Fibroblast of lung (primary cell): ENCODE measurements around the gene SBF2. TPM values are rescaled to one million over a fixed set of nuclear protein-coding genes. Genes with fewer than 3 reads are reported as not detected.
A peak's percentile ranks its signal among the peaks of the same experiment; 100 is the strongest.

Source experiments
- DNase-seq, 2 donors: peaks; one replicate each; pipeline versions ENCODE4 v3.0.0 to v3.0.0-alpha.2; 2010; ENCODE audit warnings: low read depth in 2 of 2
- H2AFZ ChIP-seq: 2 replicates; pipeline ENCODE4 v1.5.1; 2012; ENCODE audit warnings: low read length, control low read depth, inconsistent platforms
- H3K27ac ChIP-seq: 2 replicates; pipeline ENCODE4 v1.5.1; 2011; ENCODE audit warnings: low read length, control low read depth; ENCODE audit not compliant: insufficient read depth
- H3K27me3 ChIP-seq: 2 replicates; pipeline ENCODE4 v1.5.1; 2011; ENCODE audit warnings: mild to moderate bottlenecking, low read length; ENCODE audit not compliant: control insufficient read depth, insufficient read depth
- H3K36me3 ChIP-seq: 2 replicates; pipeline ENCODE4 v1.5.1; 2011; ENCODE audit warnings: low read length; ENCODE audit not compliant: control insufficient read depth, insufficient read depth
- H3K4me1 ChIP-seq: 2 replicates; pipeline ENCODE4 v1.5.1; 2011; ENCODE audit warnings: low read length; ENCODE audit not compliant: control insufficient read depth, insufficient read depth; ENCODE audit errors: extremely low read depth
- H3K4me2 ChIP-seq: 2 replicates; pipeline ENCODE4 v1.5.1; 2011; ENCODE audit warnings: low read length, control low read depth; ENCODE audit not compliant: insufficient read depth; ENCODE audit errors: extremely low read depth
- H3K4me3 ChIP-seq, 4 experiments: fragments of 200-600 bp in 1 of 4; sonication (generic) in 1 of 4; replicated peaks in 1 of 4; 2 replicates each; pipeline ENCODE4 v1.5.1; 2011 to 2016; ENCODE audit warnings: low read length in 4 of 4, low read depth in 3 of 4, mild to moderate bottlenecking in 3 of 4, control low read depth in 2 of 4, inconsistent platforms in 1 of 4, mixed read lengths in 1 of 4; ENCODE audit not compliant: insufficient read depth in 1 of 4; ENCODE audit errors: control extremely low read depth in 1 of 4
- H3K79me2 ChIP-seq: 2 replicates; pipeline ENCODE4 v1.5.1; 2012; ENCODE audit warnings: mild to moderate bottlenecking, low read length, inconsistent platforms; ENCODE audit not compliant: control insufficient read depth, insufficient read depth
- H3K9ac ChIP-seq: 2 replicates; pipeline ENCODE4 v1.5.1; 2011; ENCODE audit warnings: mild to moderate bottlenecking, low read length, control low read depth; ENCODE audit not compliant: insufficient read depth
- H3K9me3 ChIP-seq: 2 replicates; pipeline ENCODE4 v1.5.1; 2012; ENCODE audit warnings: low read depth, low read length; ENCODE audit not compliant: control insufficient read depth, insufficient read depth
- H4K20me1 ChIP-seq: 2 replicates; pipeline ENCODE4 v1.5.1; 2011; ENCODE audit warnings: low read length; ENCODE audit not compliant: control insufficient read depth, insufficient read depth; ENCODE audit errors: extremely low read depth
- EZH2 ChIP-seq: IDR thresholded peaks from 2 replicates; pipeline ENCODE4 v1.5.1; 2012; ENCODE audit warnings: low read length, control low read depth, mild to moderate bottlenecking; ENCODE audit errors: missing control alignments
- polyA plus RNA-seq, 2 donors: library from polyadenylated mRNA; depleted of rRNA in 1 of 2; stranded (reverse) in 1 of 2; unstranded in 1 of 2; fragments of >200 nt; gene quantifications; 2 replicates each; pipeline ENCODE4 v1.2.1, GENCODE V29; 2011 to 2012; ENCODE audit warnings: missing spikeins in 1 of 2
- total RNA-seq: library from RNA; depleted of rRNA; stranded (reverse); fragments of >200 nt; gene quantifications from 2 replicates; pipeline ENCODE4 v1.2.1, GENCODE V29; 2014
- TF ChIP-seq, protein P1 (sequence below), 2 donors: IDR thresholded peaks in 1 of 2; conservative IDR thresholded peaks in 1 of 2; 1 replicate in 1 of 2; 2 replicates in 1 of 2; pipeline ENCODE4 v1.5.1; 2011 to 2012; ENCODE audit warnings: low read length in 2 of 2, control low read depth in 1 of 2, inconsistent platforms in 1 of 2, low read depth in 1 of 2, mild to moderate bottlenecking in 1 of 2

The SBF2 gene
- total and polyA plus RNA-seq, 2 donors (not counting 1 experiment from before 2014, with no cell fraction given), result 69.4 to 95.9 TPM

DNA sequence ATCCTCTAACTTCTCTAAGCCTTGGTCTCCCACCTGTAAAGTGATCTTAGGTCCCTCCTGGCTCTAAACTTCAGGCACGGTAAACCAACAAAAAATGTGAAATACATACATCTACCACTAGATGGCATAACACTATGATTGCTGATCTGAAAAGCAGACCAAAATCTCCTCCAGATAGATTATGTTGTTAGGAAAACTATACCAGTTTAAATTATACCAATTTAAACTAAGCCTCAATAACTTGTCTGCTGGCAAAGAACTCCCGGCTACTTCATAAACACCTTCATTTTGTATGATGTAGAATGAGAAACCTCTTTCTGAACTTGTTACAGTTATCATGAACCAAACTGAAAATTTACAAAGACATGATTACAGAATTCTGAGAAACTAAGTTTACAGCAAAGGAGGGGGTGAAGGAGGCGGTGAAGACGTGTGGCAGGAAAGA is 85.9 kb downstream of the SBF2 start:
- TF ChIP-seq, protein P1, sequence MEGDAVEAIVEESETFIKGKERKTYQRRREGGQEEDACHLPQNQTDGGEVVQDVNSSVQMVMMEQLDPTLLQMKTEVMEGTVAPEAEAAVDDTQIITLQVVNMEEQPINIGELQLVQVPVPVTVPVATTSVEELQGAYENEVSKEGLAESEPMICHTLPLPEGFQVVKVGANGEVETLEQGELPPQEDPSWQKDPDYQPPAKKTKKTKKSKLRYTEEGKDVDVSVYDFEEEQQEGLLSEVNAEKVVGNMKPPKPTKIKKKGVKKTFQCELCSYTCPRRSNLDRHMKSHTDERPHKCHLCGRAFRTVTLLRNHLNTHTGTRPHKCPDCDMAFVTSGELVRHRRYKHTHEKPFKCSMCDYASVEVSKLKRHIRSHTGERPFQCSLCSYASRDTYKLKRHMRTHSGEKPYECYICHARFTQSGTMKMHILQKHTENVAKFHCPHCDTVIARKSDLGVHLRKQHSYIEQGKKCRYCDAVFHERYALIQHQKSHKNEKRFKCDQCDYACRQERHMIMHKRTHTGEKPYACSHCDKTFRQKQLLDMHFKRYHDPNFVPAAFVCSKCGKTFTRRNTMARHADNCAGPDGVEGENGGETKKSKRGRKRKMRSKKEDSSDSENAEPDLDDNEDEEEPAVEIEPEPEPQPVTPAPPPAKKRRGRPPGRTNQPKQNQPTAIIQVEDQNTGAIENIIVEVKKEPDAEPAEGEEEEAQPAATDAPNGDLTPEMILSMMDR (conservative IDR thresholded peaks at IDR 0.05 in 1 of 2, IDR thresholded peaks at IDR 0.05 in 1 of 2; ENCODE audit: low read depth in 1 of 2, low read length in 2 of 2), result peak; percentile 64 to 70
- TF ChIP-seq EZH2, result no peak
- H3K4me1 ChIP-seq, result peaks cover 5% of the 10 kb centered on the region
- no peaks in the 10 kb centered on the region for H4K20me1 ChIP-seq
- H3K36me3 ChIP-seq, result no peaks in the 10 kb centered on the region
- H3K4me3 ChIP-seq, result peak overlapping the region in 2 of 4 experiments; percentile 1 to 6
- peaks cover 23% of the 10 kb centered on the region for H3K79me2 ChIP-seq
- H3K27ac ChIP-seq, result no peak overlapping the region
- H2AFZ ChIP-seq, result no peak overlapping the region
- H3K9me3 ChIP-seq, result no peaks in the 10 kb centered on the region
- no peaks in the 10 kb centered on the region for H3K27me3 ChIP-seq
- peak overlapping the region; percentile 79 for H3K4me2 ChIP-seq
- DNase-seq, result peak; percentile 30 to 74
- no peak overlapping the region for H3K9ac ChIP-seq

DNA sequence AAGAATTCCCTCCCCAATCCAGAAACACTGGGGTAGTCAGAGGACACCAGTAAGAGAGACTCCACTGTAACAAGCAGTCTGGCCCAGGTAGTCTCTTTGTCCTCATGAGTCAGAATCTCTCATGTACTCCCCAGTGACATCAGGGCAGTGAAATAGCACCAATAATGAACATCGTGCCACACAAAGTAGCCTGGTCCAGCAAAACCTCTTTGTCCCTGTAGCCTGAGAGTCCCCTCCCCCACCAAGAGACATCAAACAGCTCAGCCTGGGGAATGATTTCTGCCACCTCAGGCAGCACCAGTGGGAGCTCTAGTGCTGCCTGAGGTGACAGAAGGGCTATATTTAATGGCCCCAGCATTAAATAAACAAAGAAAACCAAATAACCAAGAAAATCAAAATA is 88.1 kb downstream of the SBF2 start:
- H4K20me1 ChIP-seq, result no peaks in the 10 kb centered on the region
- peaks cover 5% of the 10 kb centered on the region for H3K4me1 ChIP-seq
- no peak overlapping the region for H2AFZ ChIP-seq
- no peak for DNase-seq
- H3K79me2 ChIP-seq, result peaks cover 23% of the 10 kb centered on the region
- TF ChIP-seq EZH2, result no peak
- TF ChIP-seq, protein P1 (conservative IDR thresholded peaks at IDR 0.05 in 1 of 2, IDR thresholded peaks at IDR 0.05 in 1 of 2; ENCODE audit: low read depth in 1 of 2, low read length in 2 of 2), result no peak
- H3K4me2 ChIP-seq, result no peak overlapping the region
- H3K27ac ChIP-seq, result no peak overlapping the region
- no peak overlapping the region for H3K4me3 ChIP-seq
- H3K9ac ChIP-seq, result no peak overlapping the region
- no peaks in the 10 kb centered on the region for H3K27me3 ChIP-seq
- H3K36me3 ChIP-seq, result no peaks in the 10 kb centered on the region
- no peaks in the 10 kb centered on the region for H3K9me3 ChIP-seq

DNA sequence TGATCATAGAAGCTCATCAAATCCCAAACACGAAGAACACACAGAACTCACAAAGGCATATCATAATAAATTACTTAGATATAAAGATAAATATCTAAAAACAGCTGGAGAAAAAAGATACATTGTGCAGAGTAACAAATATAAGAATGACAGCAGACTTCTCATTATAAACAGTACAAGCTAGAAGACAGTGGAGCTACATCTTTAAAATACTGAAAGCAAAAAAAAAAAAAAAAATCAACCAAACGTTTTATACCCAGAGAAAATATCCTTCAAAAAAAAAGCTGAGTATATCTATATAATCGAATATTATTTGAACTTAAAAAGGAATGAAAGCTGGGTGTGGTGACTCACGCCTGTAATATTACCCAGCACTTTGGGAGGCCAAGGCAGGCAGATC is 90.0 kb downstream of the SBF2 start:
- no peak overlapping the region for H3K9ac ChIP-seq
- H4K20me1 ChIP-seq, result no peaks in the 10 kb centered on the region
- DNase-seq, result peak in 1 of 2 donors; percentile 11
- peaks cover 32% of the 10 kb centered on the region for H3K79me2 ChIP-seq
- no peak overlapping the region for H2AFZ ChIP-seq
- peaks cover 3% of the 10 kb centered on the region for H3K4me1 ChIP-seq
- H3K9me3 ChIP-seq, result no peaks in the 10 kb centered on the region
- H3K4me3 ChIP-seq, result no peak overlapping the region
- H3K27ac ChIP-seq, result no peak overlapping the region
- TF ChIP-seq EZH2, result no peak
- TF ChIP-seq, protein P1 (conservative IDR thresholded peaks at IDR 0.05 in 1 of 2, IDR thresholded peaks at IDR 0.05 in 1 of 2; ENCODE audit: low read depth in 1 of 2, low read length in 2 of 2), result no peak
- no peaks in the 10 kb centered on the region for H3K36me3 ChIP-seq
- H3K4me2 ChIP-seq, result no peak overlapping the region
- H3K27me3 ChIP-seq, result no peaks in the 10 kb centered on the region
